GM12891 (cell line): ENCODE results near the gene SLC35F4.
"Not testable (repeated sequence)": the region's sequence is repeated elsewhere in the genome, so short reads cannot be mapped to it uniquely, and the experiment has no call there.

Experiments used
- POLR2A ChIP-seq: IDR thresholded peaks from 2 replicates; pipeline ENCODE4 v1.6.1; 2011; ENCODE audit warnings: low read depth, low read length, control low read depth
- POLR2AphosphoS5 ChIP-seq: IDR thresholded peaks from 2 replicates; pipeline ENCODE4 v1.6.1; 2011; ENCODE audit warnings: low read depth, low read length, control low read depth
- TAF1 ChIP-seq: IDR thresholded peaks from 2 replicates; pipeline ENCODE4 v1.6.1; 2011; ENCODE audit warnings: low read depth, low read length, control low read depth

DNA sequence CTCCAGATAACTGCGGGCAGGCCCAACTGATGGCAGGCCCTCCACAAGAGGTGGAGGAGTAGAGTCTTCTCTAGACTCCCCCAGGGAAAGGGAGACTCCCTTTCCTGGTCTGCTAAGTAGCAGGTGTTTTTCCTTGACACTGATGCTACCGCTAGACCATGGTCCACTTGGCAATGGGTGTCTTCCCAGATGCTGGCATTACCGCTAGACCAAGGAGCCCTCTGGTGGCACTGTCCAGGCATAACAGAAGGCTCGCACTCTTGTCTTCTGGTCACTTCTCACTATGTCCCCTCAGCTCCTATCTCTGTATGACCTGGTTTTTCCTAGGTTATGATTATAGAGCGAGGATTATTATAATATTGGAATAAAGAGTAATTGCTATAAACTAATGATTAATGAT, 156.8 kb downstream of the SLC35F4 start:
- TF ChIP-seq TAF1, POLR2A, POLR2AphosphoS5: not testable (repeated sequence)
